Measurements from ENCODE around the gene HAAO.

Gene HAAO

GRCh38 chr2:42812899-42813479 is 20.6 kb upstream of the HAAO start:
- no peak for DNase-seq

- peak; percentile 57 for DNase-seq
Measured at GRCh38 chr2:42810971-42811811, 18.8 kb upstream of the HAAO start.

GRCh38 chr2:42810121-42810970 is 18.0 kb upstream of the HAAO start:
- peak; percentile 95 to 96 for DNase-seq

- DNase-seq, result peak; percentile 70 to 72
Measured at GRCh38 chr2:42809819-42810120, 17.4 kb upstream of the HAAO start.

GRCh38 chr2:42809131-42809818 is 16.9 kb upstream of the HAAO start:
- no peak for DNase-seq

- DNase-seq, result no peak
Measured at GRCh38 chr2:42808301-42808700, 15.9 kb upstream of the HAAO start.

GRCh38 chr2:42806786-42807185 is 14.4 kb upstream of the HAAO start:
- DNase-seq, result no peak

- no peak for DNase-seq
Measured at GRCh38 chr2:42804891-42805290, 12.5 kb upstream of the HAAO start.

- DNase-seq, result no peak
Measured at GRCh38 chr2:42804338-42804737, 12.0 kb upstream of the HAAO start.

- no peak for DNase-seq
Measured at GRCh38 chr2:42802150-42802549, 9.8 kb upstream of the HAAO start.

GRCh38 chr2:42801381-42801780 is 9.0 kb upstream of the HAAO start:
- DNase-seq, result no peak

- DNase-seq, result no peak
Measured at GRCh38 chr2:42800981-42801380, 8.6 kb upstream of the HAAO start.

- DNase-seq, result no peak
Measured at GRCh38 chr2:42800461-42800962, 8.1 kb upstream of the HAAO start.

GRCh38 chr2:42799881-42800280 is 7.5 kb upstream of the HAAO start:
- no peak for DNase-seq

- DNase-seq, result no peak
Measured at GRCh38 chr2:42797281-42797680, 4.9 kb upstream of the HAAO start.

- DNase-seq, result no peak
Measured at GRCh38 chr2:42796427-42797248, 4.3 kb upstream of the HAAO start.

- no peak for DNase-seq
Measured at GRCh38 chr2:42795841-42796301, 3.5 kb upstream of the HAAO start.

GRCh38 chr2:42795275-42795674 is 2.9 kb upstream of the HAAO start:
- no peak for DNase-seq

GRCh38 chr2:42794271-42795046 is 2.1 kb upstream of the HAAO start:
- no peak for DNase-seq

- DNase-seq, result no peak
Measured at GRCh38 chr2:42793334-42794270, 1.2 kb upstream of the HAAO start.
